ENCODE results near the gene LRP4. TPM values are rescaled to one million over a fixed set of nuclear protein-coding genes. Genes with fewer than 3 reads are reported as not detected.

The LRP4 gene
- total RNA-seq, 1 donor = 2.2 TPM

- no peak for TF ChIP-seq CTCF (IDR thresholded peaks at IDR 0.05; ENCODE audit: extremely low read depth, low read depth, low read length)
- H3K4me2 ChIP-seq (ENCODE audit: insufficient read depth, low read length) = no peak overlapping the region
- H3K27me3 ChIP-seq (ENCODE audit: insufficient read depth, low read length) = no peaks in the 10 kb centered on the region
- H3K36me3 ChIP-seq (ENCODE audit: insufficient read depth, low read length) = no peaks in the 10 kb centered on the region
- H3K9me3 ChIP-seq (ENCODE audit: low read depth, low read length) = no peaks in the 10 kb centered on the region
- no peak overlapping the region for H3K27ac ChIP-seq (ENCODE audit: low read depth, low read length)
- H4K20me1 ChIP-seq (ENCODE audit: insufficient read depth, low read length) = no peaks in the 10 kb centered on the region
- H3K4me1 ChIP-seq (ENCODE audit: insufficient read depth, low read length) = peaks cover 3% of the 10 kb centered on the region
- H2AFZ ChIP-seq (ENCODE audit: low read length) = no peak overlapping the region
- H3K79me2 ChIP-seq (ENCODE audit: insufficient read depth, low read length) = no peaks in the 10 kb centered on the region
- DNase-seq (ENCODE audit: insufficient read length, low spot score, missing footprints) = no peak
- no peak overlapping the region for H3K4me3 ChIP-seq (ENCODE audit: insufficient read depth, low read length)
These were observed 58.1 kb downstream of the LRP4 start for GRCh38 chr11:46860218-46860617.

GRCh38 chr11:46858920-46859546 lies 59.3 kb downstream of the LRP4 start:
- Histone ChIP-seq H4K20me1 (ENCODE audit: insufficient read depth, low read length) (no peaks in the 10 kb centered on the region), H3K9me3 (ENCODE audit: low read depth, low read length) (no peaks in the 10 kb centered on the region), H2AFZ (ENCODE audit: low read length) (no peak overlapping the region), H3K27ac (ENCODE audit: low read depth, low read length) (no peak overlapping the region), H3K4me3 (ENCODE audit: insufficient read depth, low read length) (no peak overlapping the region), H3K79me2 (ENCODE audit: insufficient read depth, low read length) (no peaks in the 10 kb centered on the region), H3K4me1 (ENCODE audit: insufficient read depth, low read length) (no peaks in the 10 kb centered on the region), H3K36me3 (ENCODE audit: insufficient read depth, low read length) (no peaks in the 10 kb centered on the region), H3K27me3 (ENCODE audit: insufficient read depth, low read length) (no peaks in the 10 kb centered on the region), H3K4me2 (ENCODE audit: insufficient read depth, low read length) (no peak overlapping the region)
- DNase-seq (ENCODE audit: insufficient read length, low spot score, missing footprints) = no peak
- no peak for TF ChIP-seq CTCF (IDR thresholded peaks at IDR 0.05; ENCODE audit: extremely low read depth, low read depth, low read length)

- Histone ChIP-seq H3K27me3 (ENCODE audit: insufficient read depth, low read length) (no peaks in the 10 kb centered on the region), H3K9me3 (ENCODE audit: low read depth, low read length) (no peaks in the 10 kb centered on the region), H4K20me1 (ENCODE audit: insufficient read depth, low read length) (no peaks in the 10 kb centered on the region), H3K4me2 (ENCODE audit: insufficient read depth, low read length) (no peak overlapping the region), H3K79me2 (ENCODE audit: insufficient read depth, low read length) (no peaks in the 10 kb centered on the region), H2AFZ (ENCODE audit: low read length) (no peak overlapping the region), H3K27ac (ENCODE audit: low read depth, low read length) (no peak overlapping the region), H3K4me3 (ENCODE audit: insufficient read depth, low read length) (no peak overlapping the region), H3K36me3 (ENCODE audit: insufficient read depth, low read length) (no peaks in the 10 kb centered on the region), H3K4me1 (ENCODE audit: insufficient read depth, low read length) (no peaks in the 10 kb centered on the region)
- TF ChIP-seq CTCF (IDR thresholded peaks at IDR 0.05; ENCODE audit: extremely low read depth, low read depth, low read length) = no peak
- DNase-seq (ENCODE audit: insufficient read length, low spot score, missing footprints) = no peak
These were observed 60.7 kb downstream of the LRP4 start for GRCh38 chr11:46857666-46858065.

- Histone ChIP-seq H3K27ac (ENCODE audit: low read depth, low read length) (no peak overlapping the region), H3K27me3 (ENCODE audit: insufficient read depth, low read length) (no peaks in the 10 kb centered on the region), H3K4me2 (ENCODE audit: insufficient read depth, low read length) (no peak overlapping the region), H4K20me1 (ENCODE audit: insufficient read depth, low read length) (no peaks in the 10 kb centered on the region), H3K36me3 (ENCODE audit: insufficient read depth, low read length) (no peaks in the 10 kb centered on the region), H2AFZ (ENCODE audit: low read length) (no peak overlapping the region), H3K4me3 (ENCODE audit: insufficient read depth, low read length) (no peak overlapping the region), H3K79me2 (ENCODE audit: insufficient read depth, low read length) (no peaks in the 10 kb centered on the region), H3K4me1 (ENCODE audit: insufficient read depth, low read length) (no peaks in the 10 kb centered on the region), H3K9me3 (ENCODE audit: low read depth, low read length) (no peaks in the 10 kb centered on the region)
- no peak for TF ChIP-seq CTCF (IDR thresholded peaks at IDR 0.05; ENCODE audit: extremely low read depth, low read depth, low read length)
- no peak for DNase-seq (ENCODE audit: insufficient read length, low spot score, missing footprints)
These were observed 61.6 kb downstream of the LRP4 start for GRCh38 chr11:46856605-46857343.
